ENCODE data around the gene GNAT2.
A peak's percentile ranks its signal among the peaks of the same experiment; 100 is the strongest.

The GNAT2 gene

GRCh38 chr1:109636201-109636952 is 17.0 kb upstream of the GNAT2 start:
- TF ChIP-seq YY1 (IDR thresholded peaks at IDR 0.05; ENCODE audit: insufficient read depth, insufficient read length) (no peak), SUZ12 (IDR thresholded peaks at IDR 0.05; ENCODE audit: extremely low read depth, insufficient read depth, insufficient read length) (no peak), ZNF274 (IDR thresholded peaks at IDR 0.05; ENCODE audit: low read depth, low read length) (no peak)
- Histone ChIP-seq H3K4me3 (ENCODE audit: insufficient read length, low read depth) (no peak overlapping the region), H3K9ac (ENCODE audit: insufficient read length, low read depth) (peak overlapping the region; percentile 7), H3K9me3 (ENCODE audit: insufficient read depth, low read length) (no peaks in the 10 kb centered on the region), H3K4me1 (ENCODE audit: insufficient read depth, insufficient read length) (peaks cover 24% of the 10 kb centered on the region), H3K27me3 (ENCODE audit: insufficient read depth, insufficient read length) (peaks cover 3% of the 10 kb centered on the region), H3K36me3 (ENCODE audit: insufficient read depth, insufficient read length, low read length) (peaks cover 13% of the 10 kb centered on the region)
- no peak for DNase-seq (ENCODE audit: low read depth, low spot score)

- Histone ChIP-seq H3K9ac (ENCODE audit: insufficient read length, low read depth) (peak overlapping the region; percentile 7), H3K27me3 (ENCODE audit: insufficient read depth, insufficient read length) (no peaks in the 10 kb centered on the region), H3K9me3 (ENCODE audit: insufficient read depth, low read length) (no peaks in the 10 kb centered on the region), H3K36me3 (ENCODE audit: insufficient read depth, insufficient read length, low read length) (peaks cover 19% of the 10 kb centered on the region), H3K4me1 (ENCODE audit: insufficient read depth, insufficient read length) (peaks cover 25% of the 10 kb centered on the region), H3K4me3 (ENCODE audit: insufficient read length, low read depth) (no peak overlapping the region)
- no peak for TF ChIP-seq ZNF274 (IDR thresholded peaks at IDR 0.05; ENCODE audit: low read depth, low read length)
- TF ChIP-seq SUZ12 (IDR thresholded peaks at IDR 0.05; ENCODE audit: extremely low read depth, insufficient read depth, insufficient read length): no peak
- no peak for TF ChIP-seq YY1 (IDR thresholded peaks at IDR 0.05; ENCODE audit: insufficient read depth, insufficient read length)
- no peak for DNase-seq (ENCODE audit: low read depth, low spot score)
These were observed 16.4 kb upstream of the GNAT2 start for GRCh38 chr1:109635862-109636200.

GRCh38 chr1:109634771-109635750 is 15.6 kb upstream of the GNAT2 start:
- Histone ChIP-seq H3K9ac (ENCODE audit: insufficient read length, low read depth) (no peak overlapping the region), H3K27me3 (ENCODE audit: insufficient read depth, insufficient read length) (no peaks in the 10 kb centered on the region), H3K36me3 (ENCODE audit: insufficient read depth, insufficient read length, low read length) (peaks cover 25% of the 10 kb centered on the region), H3K4me1 (ENCODE audit: insufficient read depth, insufficient read length) (peaks cover 25% of the 10 kb centered on the region), H3K9me3 (ENCODE audit: insufficient read depth, low read length) (no peaks in the 10 kb centered on the region), H3K4me3 (ENCODE audit: insufficient read length, low read depth) (no peak overlapping the region)
- no peak for DNase-seq (ENCODE audit: low read depth, low spot score)
- TF ChIP-seq ZNF274 (IDR thresholded peaks at IDR 0.05; ENCODE audit: low read depth, low read length) (no peak), YY1 (IDR thresholded peaks at IDR 0.05; ENCODE audit: insufficient read depth, insufficient read length) (no peak), SUZ12 (IDR thresholded peaks at IDR 0.05; ENCODE audit: extremely low read depth, insufficient read depth, insufficient read length) (no peak)

GRCh38 chr1:109634292-109634691 is 14.9 kb upstream of the GNAT2 start:
- Histone ChIP-seq H3K9me3 (ENCODE audit: insufficient read depth, low read length) (no peaks in the 10 kb centered on the region), H3K27me3 (ENCODE audit: insufficient read depth, insufficient read length) (no peaks in the 10 kb centered on the region), H3K4me1 (ENCODE audit: insufficient read depth, insufficient read length) (peaks cover 18% of the 10 kb centered on the region), H3K4me3 (ENCODE audit: insufficient read length, low read depth) (no peak overlapping the region), H3K9ac (ENCODE audit: insufficient read length, low read depth) (no peak overlapping the region), H3K36me3 (ENCODE audit: insufficient read depth, insufficient read length, low read length) (peaks cover 32% of the 10 kb centered on the region)
- TF ChIP-seq YY1 (IDR thresholded peaks at IDR 0.05; ENCODE audit: insufficient read depth, insufficient read length) (no peak), ZNF274 (IDR thresholded peaks at IDR 0.05; ENCODE audit: low read depth, low read length) (no peak), SUZ12 (IDR thresholded peaks at IDR 0.05; ENCODE audit: extremely low read depth, insufficient read depth, insufficient read length) (no peak)
- no peak for DNase-seq (ENCODE audit: low read depth, low spot score)

- no peak for TF ChIP-seq YY1 (IDR thresholded peaks at IDR 0.05; ENCODE audit: insufficient read depth, insufficient read length)
- no peak for TF ChIP-seq ZNF274 (IDR thresholded peaks at IDR 0.05; ENCODE audit: low read depth, low read length)
- peak overlapping the region; percentile 33 for H3K9ac ChIP-seq (ENCODE audit: insufficient read length, low read depth)
- H3K9me3 ChIP-seq (ENCODE audit: insufficient read depth, low read length): no peaks in the 10 kb centered on the region
- H3K4me3 ChIP-seq (ENCODE audit: insufficient read length, low read depth): no peak overlapping the region
- H3K4me1 ChIP-seq (ENCODE audit: insufficient read depth, insufficient read length): peaks cover 18% of the 10 kb centered on the region
- DNase-seq (ENCODE audit: low read depth, low spot score): no peak
- H3K36me3 ChIP-seq (ENCODE audit: insufficient read depth, insufficient read length, low read length): peaks cover 47% of the 10 kb centered on the region
- no peaks in the 10 kb centered on the region for H3K27me3 ChIP-seq (ENCODE audit: insufficient read depth, insufficient read length)
These were observed 13.4 kb upstream of the GNAT2 start for GRCh38 chr1:109632671-109633346.

GRCh38 chr1:109631513-109632505 is 12.4 kb upstream of the GNAT2 start:
- Histone ChIP-seq H3K9ac (ENCODE audit: insufficient read length, low read depth) (peak overlapping the region; percentile 37), H3K4me1 (ENCODE audit: insufficient read depth, insufficient read length) (peaks cover 17% of the 10 kb centered on the region), H3K27me3 (ENCODE audit: insufficient read depth, insufficient read length) (no peaks in the 10 kb centered on the region), H3K9me3 (ENCODE audit: insufficient read depth, low read length) (no peaks in the 10 kb centered on the region), H3K36me3 (ENCODE audit: insufficient read depth, insufficient read length, low read length) (peaks cover 57% of the 10 kb centered on the region), H3K4me3 (ENCODE audit: insufficient read length, low read depth) (no peak overlapping the region)
- no peak for DNase-seq (ENCODE audit: low read depth, low spot score)
- no peak for TF ChIP-seq SUZ12 (IDR thresholded peaks at IDR 0.05; ENCODE audit: extremely low read depth, insufficient read depth, insufficient read length)
- no peak for TF ChIP-seq YY1 (IDR thresholded peaks at IDR 0.05; ENCODE audit: insufficient read depth, insufficient read length)
- no peak for TF ChIP-seq ZNF274 (IDR thresholded peaks at IDR 0.05; ENCODE audit: low read depth, low read length)

Measured in NT2/D1 (cell line).